Daoy (cell line): Measurements from ENCODE around the gene BEX2. TPM values are rescaled to one million over a fixed set of nuclear protein-coding genes. Genes with fewer than 3 reads are reported as not detected.

Experiments
- total RNA-seq: library from RNA; depleted of rRNA; stranded (reverse); fragments of >200 nt; shearing (Covaris generic); gene quantifications from 2 replicates; pipeline ENCODE4 v1.2.3, GENCODE V29; 2014; rRNA removed

Gene BEX2
- total RNA-seq, 1 experiment from 2014 or later, result 9.7 TPM

Other genes with a start within 250 kb of the BEX2 start
- gene BEX1, start 246.8 kb downstream of the BEX2 start, total RNA-seq, result 26.9 and 37.9 TPM in 2 replicates
- 0.11 and 0.42 TPM in 2 replicates for gene NXF3, start 217.8 kb downstream of the BEX2 start, total RNA-seq
- gene BEX4, start 95.9 kb downstream of the BEX2 start, total RNA-seq, result 2.9 and 4.8 TPM in 2 replicates
- 84.9 and 91.5 TPM in 2 replicates for gene TCEAL8, start 55.8 kb downstream of the BEX2 start, total RNA-seq
- gene TCEAL5, start 34.2 kb downstream of the BEX2 start, total RNA-seq, result not detected in 2 replicates
- 0.91 and 6.5 TPM in 2 replicates for gene TCEAL7, start 19.2 kb upstream of the BEX2 start, total RNA-seq
- gene TCEAL9, start 45.5 kb upstream of the BEX2 start, total RNA-seq, result 93.6 and 119 TPM in 2 replicates
- gene BEX3, start 65.5 kb upstream of the BEX2 start, total RNA-seq, result 115 and 171 TPM in 2 replicates
- gene RAB40A, start 208.5 kb upstream of the BEX2 start, total RNA-seq, result 0.11 TPM in 1 of 2 replicates, not detected in the other